HCT116 (cell line): ENCODE results near the gene BRINP2.

Experiments
- CBX3 ChIP-seq: IDR thresholded peaks from 2 replicates; pipeline ENCODE4 v1.6.1; 2012; ENCODE audit warnings: low read depth
- CTCF ChIP-seq, 3 experiments: fragments of 200-600 bp in 1 of 3; sonication (generic) in 1 of 3; IDR thresholded peaks in 2 of 3; conservative IDR thresholded peaks in 1 of 3; 2 replicates each; pipeline ENCODE4 v1.5.1; 2012 to 2017; ENCODE audit warnings: low read depth in 2 of 3, low read length in 2 of 3, antibody characterized with exemption in 1 of 3, borderline replicate concordance in 1 of 3, control low read depth in 1 of 3, mild to moderate bottlenecking in 1 of 3, mixed read lengths in 1 of 3, mixed run types in 1 of 3, moderate library complexity in 1 of 3; ENCODE audit not compliant: insufficient read depth in 1 of 3
- EGR1 ChIP-seq: IDR thresholded peaks from 2 replicates; pipeline ENCODE4 v1.6.1; 2012; ENCODE audit warnings: low read depth
- EZH2 ChIP-seq: fragments of 200-600 bp; sonication (generic); IDR thresholded peaks from 2 replicates; pipeline ENCODE4 v1.6.1; 2017; ENCODE audit warnings: antibody characterized with exemption, mixed run types
- POLR2A ChIP-seq: IDR thresholded peaks from 2 replicates; pipeline ENCODE4 v1.7.0; 2011; ENCODE audit warnings: borderline replicate concordance; ENCODE audit not compliant: insufficient read depth, insufficient read length; ENCODE audit errors: extremely low read depth
- POLR2AphosphoS5 ChIP-seq: IDR thresholded peaks from 2 replicates; pipeline ENCODE4 v1.6.1; 2011; ENCODE audit warnings: mild to moderate bottlenecking, low read depth, low read length, moderate library complexity
- SIN3A ChIP-seq: IDR thresholded peaks from 2 replicates; pipeline ENCODE4 v1.6.1; 2012; ENCODE audit warnings: low read depth
- SP1 ChIP-seq: IDR thresholded peaks from 2 replicates; pipeline ENCODE4 v1.6.1; 2012; ENCODE audit warnings: low read depth
- SRF ChIP-seq: IDR thresholded peaks from 2 replicates; pipeline ENCODE4 v1.6.1; 2012; ENCODE audit warnings: low read depth

DNA sequence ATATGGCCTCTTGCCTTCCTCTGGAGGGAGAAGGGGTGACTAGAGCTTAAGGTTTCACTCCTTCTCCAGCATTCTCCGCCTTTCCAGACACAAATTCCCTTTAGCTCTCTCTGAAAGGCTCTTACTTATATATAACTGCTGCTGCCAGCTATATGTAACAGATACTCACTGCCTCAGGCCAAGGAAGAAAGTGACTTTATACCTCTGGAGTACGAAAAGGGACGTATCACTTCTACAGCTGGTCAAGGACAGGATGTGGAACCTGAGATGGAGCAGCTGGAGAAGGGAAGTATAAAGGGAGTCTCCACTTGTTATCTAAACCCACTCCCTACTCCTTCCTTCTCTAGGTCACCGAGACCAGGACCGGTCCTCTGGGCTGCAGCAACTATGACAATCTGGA is 102.4 kb downstream of the BRINP2 start:
- TF ChIP-seq CTCF (IDR thresholded peaks at IDR 0.05 in 2 of 3, conservative IDR thresholded peaks at IDR 0.05 in 1 of 3; ENCODE audit: borderline replicate concordance in 1 of 3, insufficient read depth in 1 of 3, low read depth in 2 of 3, low read length in 2 of 3) (no peak), EZH2 (no peak), EGR1 (no peak), SP1 (no peak), POLR2A (no peak), CBX3 (no peak), SRF (no peak), POLR2AphosphoS5 (no peak), SIN3A (no peak)
